ENCODE measurements around the gene HHAT.

HHAT gene

DNA sequence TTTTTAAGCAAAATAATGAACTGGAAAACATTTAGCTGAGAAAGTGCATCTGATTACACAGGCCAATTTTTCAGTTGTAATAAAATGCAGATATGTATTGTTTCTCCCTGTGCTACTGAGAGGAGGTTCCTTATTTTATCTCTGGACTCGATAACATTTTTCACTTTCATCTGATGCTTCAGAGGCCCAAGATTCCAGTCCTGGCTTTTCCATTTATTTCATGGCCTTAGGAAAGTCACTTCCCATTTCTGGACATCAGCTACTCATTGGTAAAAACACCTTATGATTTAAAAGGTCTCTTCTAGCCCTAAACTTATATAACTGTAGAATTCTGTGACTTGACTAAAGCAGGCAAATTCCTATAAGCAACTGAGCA is 203.5 kb downstream of the HHAT start:
- no peak overlapping the region for H3K4me3 ChIP-seq (ENCODE audit: low read depth, low read length)
- DNase-seq (ENCODE audit: low read depth): no peak
- TF ChIP-seq, protein P1, sequence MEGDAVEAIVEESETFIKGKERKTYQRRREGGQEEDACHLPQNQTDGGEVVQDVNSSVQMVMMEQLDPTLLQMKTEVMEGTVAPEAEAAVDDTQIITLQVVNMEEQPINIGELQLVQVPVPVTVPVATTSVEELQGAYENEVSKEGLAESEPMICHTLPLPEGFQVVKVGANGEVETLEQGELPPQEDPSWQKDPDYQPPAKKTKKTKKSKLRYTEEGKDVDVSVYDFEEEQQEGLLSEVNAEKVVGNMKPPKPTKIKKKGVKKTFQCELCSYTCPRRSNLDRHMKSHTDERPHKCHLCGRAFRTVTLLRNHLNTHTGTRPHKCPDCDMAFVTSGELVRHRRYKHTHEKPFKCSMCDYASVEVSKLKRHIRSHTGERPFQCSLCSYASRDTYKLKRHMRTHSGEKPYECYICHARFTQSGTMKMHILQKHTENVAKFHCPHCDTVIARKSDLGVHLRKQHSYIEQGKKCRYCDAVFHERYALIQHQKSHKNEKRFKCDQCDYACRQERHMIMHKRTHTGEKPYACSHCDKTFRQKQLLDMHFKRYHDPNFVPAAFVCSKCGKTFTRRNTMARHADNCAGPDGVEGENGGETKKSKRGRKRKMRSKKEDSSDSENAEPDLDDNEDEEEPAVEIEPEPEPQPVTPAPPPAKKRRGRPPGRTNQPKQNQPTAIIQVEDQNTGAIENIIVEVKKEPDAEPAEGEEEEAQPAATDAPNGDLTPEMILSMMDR (conservative IDR thresholded peaks at IDR 0.05; ENCODE audit: low read depth, low read length): no peak

DNA sequence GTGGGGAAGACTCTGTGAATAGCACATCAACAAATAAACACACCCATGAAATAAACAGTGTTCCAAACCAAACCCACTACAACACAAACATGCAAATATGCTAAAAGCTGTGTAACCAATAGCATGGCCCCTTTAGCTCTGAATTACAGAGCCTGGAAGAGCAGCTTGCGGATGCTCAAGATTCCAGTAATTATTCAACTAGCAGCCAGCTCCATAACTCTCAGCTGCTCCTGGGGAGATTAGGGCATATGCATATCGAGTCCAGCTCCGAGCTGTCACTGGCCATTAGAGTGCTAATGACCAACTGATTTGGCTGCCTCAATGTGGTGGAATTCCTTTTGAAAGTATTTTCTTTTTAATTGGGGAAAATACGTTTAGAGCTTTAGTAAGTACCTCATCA is 207.1 kb downstream of the HHAT start:
- TF ChIP-seq, protein P1 (conservative IDR thresholded peaks at IDR 0.05; ENCODE audit: low read depth, low read length): no peak
- no peak overlapping the region for H3K4me3 ChIP-seq (ENCODE audit: low read depth, low read length)
- no peak for DNase-seq (ENCODE audit: low read depth)

DNA sequence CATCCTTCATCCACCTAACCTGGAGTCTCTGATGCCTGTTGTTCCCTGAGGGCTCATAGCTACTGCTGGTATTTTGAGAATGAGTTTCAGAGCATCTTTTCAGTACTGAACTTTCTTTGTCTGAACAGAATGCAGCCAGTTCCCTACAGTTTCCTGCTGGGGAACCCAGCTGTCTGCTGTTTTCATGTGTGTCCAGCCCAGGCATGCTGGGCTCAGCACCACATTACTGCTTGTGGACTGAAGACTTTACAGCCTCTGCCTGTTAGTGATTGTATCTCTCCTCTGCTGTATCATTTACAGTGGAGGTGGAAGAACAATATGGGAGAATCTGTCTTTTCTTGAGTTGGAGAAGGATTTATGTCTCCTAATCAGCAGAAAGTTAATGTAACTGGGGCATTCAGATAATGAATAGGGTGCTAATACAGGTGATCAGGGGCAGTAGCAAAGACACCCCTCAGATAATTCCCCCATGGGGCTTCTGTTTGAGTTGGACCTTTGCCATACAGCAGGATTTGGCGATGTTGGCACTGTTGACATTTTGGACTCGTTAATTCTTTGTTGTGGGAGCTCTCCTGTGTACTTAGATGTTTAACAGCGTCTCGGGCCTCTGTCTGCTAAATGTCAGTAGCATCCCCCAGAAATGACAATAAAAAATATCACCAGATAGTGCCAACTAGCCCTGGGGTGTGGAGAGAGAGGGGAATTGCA is 207.7 kb downstream of the HHAT start:
- TF ChIP-seq, protein P1 (conservative IDR thresholded peaks at IDR 0.05; ENCODE audit: low read depth, low read length): no peak
- no peak overlapping the region for H3K4me3 ChIP-seq (ENCODE audit: low read depth, low read length)
- DNase-seq (ENCODE audit: low read depth): no peak

DNA sequence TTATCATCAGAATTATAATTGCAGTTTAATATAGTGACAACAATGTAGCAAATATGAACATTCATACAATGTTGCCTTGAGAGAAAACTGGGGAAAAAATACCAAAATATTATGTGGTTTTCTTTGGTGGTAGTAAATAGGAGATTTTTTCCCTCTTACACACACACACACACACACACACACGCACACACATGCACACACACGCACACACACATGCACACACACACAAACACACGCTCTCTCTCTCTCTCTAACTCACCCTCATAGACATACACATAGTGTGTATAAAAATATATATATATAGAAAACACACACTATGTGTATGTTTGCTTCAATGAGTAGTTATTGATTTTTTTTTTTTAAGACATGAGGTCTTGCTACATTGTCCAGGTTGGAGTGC is 211.6 kb downstream of the HHAT start:
- no peak overlapping the region for H3K4me3 ChIP-seq (ENCODE audit: low read depth, low read length)
- TF ChIP-seq, protein P1 (conservative IDR thresholded peaks at IDR 0.05; ENCODE audit: low read depth, low read length): no peak
- no peak for DNase-seq (ENCODE audit: low read depth)

DNA sequence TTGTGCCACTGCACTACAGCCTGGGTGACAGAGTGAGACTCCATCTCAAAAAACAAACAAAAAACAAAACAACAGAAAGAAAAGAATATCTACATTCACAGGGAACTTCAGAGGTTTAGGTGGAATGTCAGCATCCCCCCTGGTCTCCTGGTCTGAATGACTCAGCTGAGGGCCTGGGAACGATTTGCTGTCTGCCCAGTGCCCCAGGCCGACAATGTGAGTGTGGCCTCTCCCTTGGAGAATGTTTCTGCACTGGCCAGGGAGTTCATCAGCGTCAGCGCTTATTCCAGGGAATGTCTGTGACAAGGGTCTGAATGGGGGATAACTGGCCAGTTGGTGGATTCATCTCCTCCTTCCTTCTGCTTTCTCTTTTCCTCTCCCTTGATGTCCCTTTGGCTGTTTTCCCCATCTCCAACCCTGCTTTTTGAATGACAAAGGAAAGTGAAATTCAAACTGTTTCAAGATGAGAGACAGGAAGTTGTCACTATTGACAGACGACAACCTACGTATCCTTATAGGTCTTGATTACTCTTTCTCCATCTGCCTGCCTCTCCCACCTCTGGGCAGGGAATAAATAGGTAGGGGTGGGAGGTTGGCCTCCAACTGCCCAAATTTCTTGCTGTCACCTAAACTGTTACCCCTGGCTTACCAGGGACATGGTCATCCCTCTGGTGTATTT is 213.1 kb downstream of the HHAT start:
- no peak for DNase-seq (ENCODE audit: low read depth)
- no peak overlapping the region for H3K4me3 ChIP-seq (ENCODE audit: low read depth, low read length)
- TF ChIP-seq, protein P1 (conservative IDR thresholded peaks at IDR 0.05; ENCODE audit: low read depth, low read length): no peak

DNA sequence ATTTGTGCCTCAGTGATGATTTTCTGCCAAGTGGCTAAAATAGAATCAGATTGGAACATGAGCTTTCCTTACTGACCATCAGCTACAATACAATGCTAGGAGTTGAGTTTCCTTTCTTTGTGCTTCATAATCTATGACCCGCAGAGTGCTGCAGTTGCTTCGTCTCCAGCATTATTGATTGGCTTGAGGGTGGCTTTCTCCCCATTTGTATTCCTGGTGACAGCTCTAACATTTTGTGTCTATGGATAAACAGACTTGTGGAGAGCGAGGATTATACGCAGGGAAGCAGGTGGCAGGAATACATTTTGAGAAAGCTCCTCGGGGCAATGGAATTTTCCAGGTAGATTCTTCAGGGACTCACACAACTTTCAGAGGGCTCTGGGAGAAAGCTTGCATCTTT is 223.2 kb downstream of the HHAT start:
- DNase-seq (ENCODE audit: low read depth): no peak
- TF ChIP-seq, protein P1 (conservative IDR thresholded peaks at IDR 0.05; ENCODE audit: low read depth, low read length): no peak

DNA sequence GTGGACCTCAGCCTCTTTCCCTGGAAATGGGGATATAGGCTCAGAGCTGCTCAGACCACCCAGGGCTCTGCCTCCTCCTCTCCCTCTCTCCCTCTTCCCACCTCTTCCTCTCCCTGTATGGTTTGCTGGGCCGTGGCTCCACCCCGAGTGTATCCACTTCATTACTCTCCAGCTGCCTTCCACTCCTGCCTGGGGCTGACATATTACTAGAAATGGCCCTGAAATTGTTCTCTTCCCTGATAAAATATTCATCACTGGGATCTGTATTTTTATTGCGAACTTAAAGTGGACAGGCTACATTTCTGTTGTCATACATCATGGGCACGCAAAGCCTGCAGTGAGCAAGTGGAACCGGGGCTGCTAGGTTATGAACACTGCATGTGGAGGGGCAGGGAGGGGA is 225.0 kb downstream of the HHAT start:
- no peak for DNase-seq (ENCODE audit: low read depth)
- TF ChIP-seq, protein P1 (conservative IDR thresholded peaks at IDR 0.05; ENCODE audit: low read depth, low read length): no peak
- H3K4me3 ChIP-seq (ENCODE audit: low read depth, low read length): no peak overlapping the region

More for the DNA sequence above, 223.2 kb downstream of the HHAT start:
- H3K4me3 ChIP-seq (ENCODE audit: low read depth, low read length): no peak overlapping the region

Measured in choroid plexus epithelial cell (primary cell).